ENCODE results near the gene LHFPL6. TPM values are rescaled to one million over a fixed set of nuclear protein-coding genes. Genes with fewer than 3 reads are reported as not detected.

Gene LHFPL6
- total and polyA plus RNA-seq, 2 experiments from 2014 or later = 7.8 to 9.5 TPM

DNA sequence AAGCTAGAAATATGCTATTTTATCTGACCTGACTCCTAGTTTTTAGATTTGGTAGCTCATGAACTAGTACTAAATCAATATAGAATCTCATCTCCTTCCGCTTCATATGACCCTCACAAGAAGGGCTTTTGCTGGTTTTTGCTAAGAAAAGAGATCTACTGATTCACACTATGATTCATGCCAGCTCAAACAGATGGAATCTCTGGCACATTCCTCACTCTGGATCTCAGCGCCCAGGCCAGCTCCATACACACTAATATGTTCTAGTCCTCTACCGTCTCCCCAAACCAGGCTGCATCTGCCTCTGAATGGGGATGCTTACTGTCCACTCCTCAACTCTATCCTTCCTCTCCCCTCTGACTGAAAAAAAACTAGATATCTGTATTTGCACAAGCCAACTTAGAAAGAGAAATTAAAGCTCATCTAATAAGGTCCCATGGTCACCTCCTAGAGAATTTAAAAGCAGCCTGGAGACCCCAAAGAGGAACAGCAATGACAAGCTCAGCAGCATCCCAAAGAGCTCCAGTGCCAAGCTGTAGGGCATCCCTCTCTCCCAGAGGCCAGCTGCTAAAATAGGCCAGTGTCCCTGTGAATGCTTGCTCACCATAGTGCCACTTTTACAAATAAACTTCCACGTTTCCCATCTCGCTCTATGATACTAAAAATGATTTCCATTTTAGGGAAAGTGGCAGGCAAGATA, 74.9 kb downstream of the LHFPL6 start:
- no peaks in the 10 kb centered on the region; the same call in 1 of the 2 replicates for H3K4me1 ChIP-seq (ENCODE audit: insufficient read depth)
- H3K4me3 Mint-ChIP-seq = no peak overlapping the region
- H3K9me2 ChIP-seq (ENCODE audit: insufficient read depth) = peaks cover 2% of the 10 kb centered on the region
- no peaks in the 10 kb centered on the region for H3K9me3 Mint-ChIP-seq
- no peak overlapping the region for H2AFZ ChIP-seq
- H3K4me1 Mint-ChIP-seq = peaks cover 11% of the 10 kb centered on the region; the same call in 2 of the 3 replicates
- no peak for TF ChIP-seq JUNB (IDR thresholded peaks at IDR 0.05; ENCODE audit: unreplicated experiment)
- no peak for TF ChIP-seq CREB1 (CRISPR knock-in tag; IDR thresholded peaks at IDR 0.05; ENCODE audit: low read depth)
- TF ChIP-seq, protein P1, sequence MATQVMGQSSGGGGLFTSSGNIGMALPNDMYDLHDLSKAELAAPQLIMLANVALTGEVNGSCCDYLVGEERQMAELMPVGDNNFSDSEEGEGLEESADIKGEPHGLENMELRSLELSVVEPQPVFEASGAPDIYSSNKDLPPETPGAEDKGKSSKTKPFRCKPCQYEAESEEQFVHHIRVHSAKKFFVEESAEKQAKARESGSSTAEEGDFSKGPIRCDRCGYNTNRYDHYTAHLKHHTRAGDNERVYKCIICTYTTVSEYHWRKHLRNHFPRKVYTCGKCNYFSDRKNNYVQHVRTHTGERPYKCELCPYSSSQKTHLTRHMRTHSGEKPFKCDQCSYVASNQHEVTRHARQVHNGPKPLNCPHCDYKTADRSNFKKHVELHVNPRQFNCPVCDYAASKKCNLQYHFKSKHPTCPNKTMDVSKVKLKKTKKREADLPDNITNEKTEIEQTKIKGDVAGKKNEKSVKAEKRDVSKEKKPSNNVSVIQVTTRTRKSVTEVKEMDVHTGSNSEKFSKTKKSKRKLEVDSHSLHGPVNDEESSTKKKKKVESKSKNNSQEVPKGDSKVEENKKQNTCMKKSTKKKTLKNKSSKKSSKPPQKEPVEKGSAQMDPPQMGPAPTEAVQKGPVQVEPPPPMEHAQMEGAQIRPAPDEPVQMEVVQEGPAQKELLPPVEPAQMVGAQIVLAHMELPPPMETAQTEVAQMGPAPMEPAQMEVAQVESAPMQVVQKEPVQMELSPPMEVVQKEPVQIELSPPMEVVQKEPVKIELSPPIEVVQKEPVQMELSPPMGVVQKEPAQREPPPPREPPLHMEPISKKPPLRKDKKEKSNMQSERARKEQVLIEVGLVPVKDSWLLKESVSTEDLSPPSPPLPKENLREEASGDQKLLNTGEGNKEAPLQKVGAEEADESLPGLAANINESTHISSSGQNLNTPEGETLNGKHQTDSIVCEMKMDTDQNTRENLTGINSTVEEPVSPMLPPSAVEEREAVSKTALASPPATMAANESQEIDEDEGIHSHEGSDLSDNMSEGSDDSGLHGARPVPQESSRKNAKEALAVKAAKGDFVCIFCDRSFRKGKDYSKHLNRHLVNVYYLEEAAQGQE (IDR thresholded peaks at IDR 0.05; ENCODE audit: unreplicated experiment) = no peak
- TF ChIP-seq, protein P2, sequence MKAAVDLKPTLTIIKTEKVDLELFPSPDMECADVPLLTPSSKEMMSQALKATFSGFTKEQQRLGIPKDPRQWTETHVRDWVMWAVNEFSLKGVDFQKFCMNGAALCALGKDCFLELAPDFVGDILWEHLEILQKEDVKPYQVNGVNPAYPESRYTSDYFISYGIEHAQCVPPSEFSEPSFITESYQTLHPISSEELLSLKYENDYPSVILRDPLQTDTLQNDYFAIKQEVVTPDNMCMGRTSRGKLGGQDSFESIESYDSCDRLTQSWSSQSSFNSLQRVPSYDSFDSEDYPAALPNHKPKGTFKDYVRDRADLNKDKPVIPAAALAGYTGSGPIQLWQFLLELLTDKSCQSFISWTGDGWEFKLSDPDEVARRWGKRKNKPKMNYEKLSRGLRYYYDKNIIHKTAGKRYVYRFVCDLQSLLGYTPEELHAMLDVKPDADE (IDR thresholded peaks at IDR 0.05) = no peak
- no peak for TF ChIP-seq POLR2AphosphoS5 (IDR thresholded peaks at IDR 0.05; ENCODE audit: low read depth)
- no peak for TF ChIP-seq EZH2phosphoT487 (IDR thresholded peaks at IDR 0.05; ENCODE audit: unreplicated experiment)
- TF ChIP-seq ZNF331 (CRISPR knock-in tag; IDR thresholded peaks at IDR 0.05; ENCODE audit: low read depth) = no peak
- TF ChIP-seq ZNF114 (CRISPR knock-in tag; IDR thresholded peaks at IDR 0.05) = no peak
- TF ChIP-seq CTCF (conservative IDR thresholded peaks at IDR 0.05; ENCODE audit: low read depth in 2 of 2) = no peak
- TF ChIP-seq STAT1 (IDR thresholded peaks at IDR 0.05; ENCODE audit: unreplicated experiment) = no peak
- no peak for TF ChIP-seq EZH2 (IDR thresholded peaks at IDR 0.05; ENCODE audit: low read depth, unreplicated experiment)
- TF ChIP-seq, protein P3, sequence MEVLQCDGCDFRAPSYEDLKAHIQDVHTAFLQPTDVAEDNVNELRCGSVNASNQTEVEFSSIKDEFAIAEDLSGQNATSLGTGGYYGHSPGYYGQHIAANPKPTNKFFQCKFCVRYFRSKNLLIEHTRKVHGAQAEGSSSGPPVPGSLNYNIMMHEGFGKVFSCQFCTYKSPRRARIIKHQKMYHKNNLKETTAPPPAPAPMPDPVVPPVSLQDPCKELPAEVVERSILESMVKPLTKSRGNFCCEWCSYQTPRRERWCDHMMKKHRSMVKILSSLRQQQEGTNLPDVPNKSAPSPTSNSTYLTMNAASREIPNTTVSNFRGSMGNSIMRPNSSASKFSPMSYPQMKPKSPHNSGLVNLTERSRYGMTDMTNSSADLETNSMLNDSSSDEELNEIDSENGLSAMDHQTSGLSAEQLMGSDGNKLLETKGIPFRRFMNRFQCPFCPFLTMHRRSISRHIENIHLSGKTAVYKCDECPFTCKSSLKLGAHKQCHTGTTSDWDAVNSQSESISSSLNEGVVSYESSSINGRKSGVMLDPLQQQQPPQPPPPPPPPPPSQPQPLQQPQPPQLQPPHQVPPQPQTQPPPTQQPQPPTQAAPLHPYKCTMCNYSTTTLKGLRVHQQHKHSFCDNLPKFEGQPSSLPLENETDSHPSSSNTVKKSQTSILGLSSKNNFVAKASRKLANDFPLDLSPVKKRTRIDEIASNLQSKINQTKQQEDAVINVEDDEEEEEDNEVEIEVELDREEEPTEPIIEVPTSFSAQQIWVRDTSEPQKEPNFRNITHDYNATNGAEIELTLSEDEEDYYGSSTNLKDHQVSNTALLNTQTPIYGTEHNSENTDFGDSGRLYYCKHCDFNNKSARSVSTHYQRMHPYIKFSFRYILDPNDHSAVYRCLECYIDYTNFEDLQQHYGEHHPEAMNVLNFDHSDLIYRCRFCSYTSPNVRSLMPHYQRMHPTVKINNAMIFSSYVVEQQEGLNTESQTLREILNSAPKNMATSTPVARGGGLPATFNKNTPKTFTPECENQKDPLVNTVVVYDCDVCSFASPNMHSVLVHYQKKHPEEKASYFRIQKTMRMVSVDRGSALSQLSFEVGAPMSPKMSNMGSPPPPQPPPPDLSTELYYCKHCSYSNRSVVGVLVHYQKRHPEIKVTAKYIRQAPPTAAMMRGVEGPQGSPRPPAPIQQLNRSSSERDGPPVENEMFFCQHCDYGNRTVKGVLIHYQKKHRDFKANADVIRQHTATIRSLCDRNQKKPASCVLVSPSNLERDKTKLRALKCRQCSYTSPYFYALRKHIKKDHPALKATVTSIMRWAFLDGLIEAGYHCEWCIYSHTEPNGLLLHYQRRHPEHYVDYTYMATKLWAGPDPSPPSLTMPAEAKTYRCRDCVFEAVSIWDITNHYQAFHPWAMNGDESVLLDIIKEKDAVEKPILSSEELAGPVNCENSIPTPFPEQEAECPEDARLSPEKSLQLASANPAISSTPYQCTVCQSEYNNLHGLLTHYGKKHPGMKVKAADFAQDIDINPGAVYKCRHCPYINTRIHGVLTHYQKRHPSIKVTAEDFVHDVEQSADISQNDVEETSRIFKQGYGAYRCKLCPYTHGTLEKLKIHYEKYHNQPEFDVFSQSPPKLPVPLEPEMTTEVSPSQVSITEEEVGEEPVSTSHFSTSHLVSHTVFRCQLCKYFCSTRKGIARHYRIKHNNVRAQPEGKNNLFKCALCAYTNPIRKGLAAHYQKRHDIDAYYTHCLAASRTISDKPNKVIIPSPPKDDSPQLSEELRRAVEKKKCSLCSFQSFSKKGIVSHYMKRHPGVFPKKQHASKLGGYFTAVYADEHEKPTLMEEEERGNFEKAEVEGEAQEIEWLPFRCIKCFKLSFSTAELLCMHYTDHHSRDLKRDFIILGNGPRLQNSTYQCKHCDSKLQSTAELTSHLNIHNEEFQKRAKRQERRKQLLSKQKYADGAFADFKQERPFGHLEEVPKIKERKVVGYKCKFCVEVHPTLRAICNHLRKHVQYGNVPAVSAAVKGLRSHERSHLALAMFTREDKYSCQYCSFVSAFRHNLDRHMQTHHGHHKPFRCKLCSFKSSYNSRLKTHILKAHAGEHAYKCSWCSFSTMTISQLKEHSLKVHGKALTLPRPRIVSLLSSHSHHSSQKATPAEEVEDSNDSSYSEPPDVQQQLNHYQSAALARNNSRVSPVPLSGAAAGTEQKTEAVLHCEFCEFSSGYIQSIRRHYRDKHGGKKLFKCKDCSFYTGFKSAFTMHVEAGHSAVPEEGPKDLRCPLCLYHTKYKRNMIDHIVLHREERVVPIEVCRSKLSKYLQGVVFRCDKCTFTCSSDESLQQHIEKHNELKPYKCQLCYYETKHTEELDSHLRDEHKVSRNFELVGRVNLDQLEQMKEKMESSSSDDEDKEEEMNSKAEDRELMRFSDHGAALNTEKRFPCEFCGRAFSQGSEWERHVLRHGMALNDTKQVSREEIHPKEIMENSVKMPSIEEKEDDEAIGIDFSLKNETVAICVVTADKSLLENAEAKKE (CRISPR knock-in tag; IDR thresholded peaks at IDR 0.05) = no peak
- DNase-seq (ENCODE audit: low spot score) (no peak), ATAC-seq (no peak)
- H3K27me3 Mint-ChIP-seq (ENCODE audit: insufficient read depth, low read depth, poor library complexity) = peaks cover 2% of the 10 kb centered on the region
- H3F3A ChIP-seq (replicated peaks; ENCODE audit: low read depth) = no peaks in the 10 kb centered on the region
- no peak overlapping the region for H3K27ac Mint-ChIP-seq
- no peaks in the 10 kb centered on the region for H3K27me3 ChIP-seq (ENCODE audit: insufficient read depth)
- no peaks in the 10 kb centered on the region for H3K79me2 ChIP-seq (replicated peaks; ENCODE audit: insufficient read depth)
- H4K20me1 ChIP-seq (replicated peaks; ENCODE audit: insufficient read depth) = no peaks in the 10 kb centered on the region
- H3K36me3 Mint-ChIP-seq (ENCODE audit: low read depth) = no peaks in the 10 kb centered on the region
- H3K27ac ChIP-seq (ENCODE audit: low read depth) = no peak overlapping the region
- no peaks in the 10 kb centered on the region for H3K36me3 ChIP-seq (ENCODE audit: insufficient read depth)
- H3K4me2 ChIP-seq = no peak overlapping the region
- no peak overlapping the region for H3K4me3 ChIP-seq

Measured in GM23338 (cell line).